Peyer's patch (tissue), 4 donors: ENCODE measurements around the gene HEATR9.

Experiments
- POLR2A ChIP-seq, 2 donors: fragments of 450-650 bp; IDR thresholded peaks; one replicate each; pipeline ENCODE4 v1.5.1; 2017; ENCODE audit warnings: antibody characterized with exemption in 2 of 2, mild to moderate bottlenecking in 2 of 2, moderate library complexity in 2 of 2
- TF ChIP-seq, protein P1 (sequence below), 6 experiments: fragments of 450-650 bp in 4 of 6; fragments of 200-600 bp in 2 of 6; sonication (generic) in 1 of 6; IDR thresholded peaks; one replicate each; pipeline ENCODE4 v1.5.1; 2017 to 2019; ENCODE audit warnings: antibody characterized with exemption in 6 of 6, mild to moderate bottlenecking in 3 of 6, moderate library complexity in 1 of 6

- TF ChIP-seq, protein P1, sequence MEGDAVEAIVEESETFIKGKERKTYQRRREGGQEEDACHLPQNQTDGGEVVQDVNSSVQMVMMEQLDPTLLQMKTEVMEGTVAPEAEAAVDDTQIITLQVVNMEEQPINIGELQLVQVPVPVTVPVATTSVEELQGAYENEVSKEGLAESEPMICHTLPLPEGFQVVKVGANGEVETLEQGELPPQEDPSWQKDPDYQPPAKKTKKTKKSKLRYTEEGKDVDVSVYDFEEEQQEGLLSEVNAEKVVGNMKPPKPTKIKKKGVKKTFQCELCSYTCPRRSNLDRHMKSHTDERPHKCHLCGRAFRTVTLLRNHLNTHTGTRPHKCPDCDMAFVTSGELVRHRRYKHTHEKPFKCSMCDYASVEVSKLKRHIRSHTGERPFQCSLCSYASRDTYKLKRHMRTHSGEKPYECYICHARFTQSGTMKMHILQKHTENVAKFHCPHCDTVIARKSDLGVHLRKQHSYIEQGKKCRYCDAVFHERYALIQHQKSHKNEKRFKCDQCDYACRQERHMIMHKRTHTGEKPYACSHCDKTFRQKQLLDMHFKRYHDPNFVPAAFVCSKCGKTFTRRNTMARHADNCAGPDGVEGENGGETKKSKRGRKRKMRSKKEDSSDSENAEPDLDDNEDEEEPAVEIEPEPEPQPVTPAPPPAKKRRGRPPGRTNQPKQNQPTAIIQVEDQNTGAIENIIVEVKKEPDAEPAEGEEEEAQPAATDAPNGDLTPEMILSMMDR (IDR thresholded peaks at IDR 0.05), result no peak
- TF ChIP-seq POLR2A (IDR thresholded peaks at IDR 0.05), result no peak
Measured at GRCh38 chr17:35842239-35842638, 26.5 kb downstream of the HEATR9 start.
